Measurements from ENCODE around the gene SECISBP2L.

- no peak for TF ChIP-seq EZH2phosphoT487 (conservative IDR thresholded peaks at IDR 0.05; ENCODE audit: low read length)
- TF ChIP-seq, protein P1, sequence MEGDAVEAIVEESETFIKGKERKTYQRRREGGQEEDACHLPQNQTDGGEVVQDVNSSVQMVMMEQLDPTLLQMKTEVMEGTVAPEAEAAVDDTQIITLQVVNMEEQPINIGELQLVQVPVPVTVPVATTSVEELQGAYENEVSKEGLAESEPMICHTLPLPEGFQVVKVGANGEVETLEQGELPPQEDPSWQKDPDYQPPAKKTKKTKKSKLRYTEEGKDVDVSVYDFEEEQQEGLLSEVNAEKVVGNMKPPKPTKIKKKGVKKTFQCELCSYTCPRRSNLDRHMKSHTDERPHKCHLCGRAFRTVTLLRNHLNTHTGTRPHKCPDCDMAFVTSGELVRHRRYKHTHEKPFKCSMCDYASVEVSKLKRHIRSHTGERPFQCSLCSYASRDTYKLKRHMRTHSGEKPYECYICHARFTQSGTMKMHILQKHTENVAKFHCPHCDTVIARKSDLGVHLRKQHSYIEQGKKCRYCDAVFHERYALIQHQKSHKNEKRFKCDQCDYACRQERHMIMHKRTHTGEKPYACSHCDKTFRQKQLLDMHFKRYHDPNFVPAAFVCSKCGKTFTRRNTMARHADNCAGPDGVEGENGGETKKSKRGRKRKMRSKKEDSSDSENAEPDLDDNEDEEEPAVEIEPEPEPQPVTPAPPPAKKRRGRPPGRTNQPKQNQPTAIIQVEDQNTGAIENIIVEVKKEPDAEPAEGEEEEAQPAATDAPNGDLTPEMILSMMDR (IDR thresholded peaks at IDR 0.05; ENCODE audit: insufficient read depth, low read length, poor library complexity, severe bottlenecking) = no peak
Measured at GRCh38 chr15:48946840-48947187, 99.4 kb downstream of the SECISBP2L start.
